Measurements from ENCODE around the gene MAP7. TPM values are rescaled to one million over a fixed set of nuclear protein-coding genes. Genes with fewer than 3 reads are reported as not detected.
"Not testable (repeated sequence)": the region's sequence is repeated elsewhere in the genome, so short reads cannot be mapped to it uniquely, and the experiment has no call there.

The MAP7 gene
- total and polyA plus RNA-seq, 2 of the 13 experiments (the other 11 are each of a cell fraction or from before 2014, with no cell fraction given): 0.04 TPM; not detected in 1

DNA sequence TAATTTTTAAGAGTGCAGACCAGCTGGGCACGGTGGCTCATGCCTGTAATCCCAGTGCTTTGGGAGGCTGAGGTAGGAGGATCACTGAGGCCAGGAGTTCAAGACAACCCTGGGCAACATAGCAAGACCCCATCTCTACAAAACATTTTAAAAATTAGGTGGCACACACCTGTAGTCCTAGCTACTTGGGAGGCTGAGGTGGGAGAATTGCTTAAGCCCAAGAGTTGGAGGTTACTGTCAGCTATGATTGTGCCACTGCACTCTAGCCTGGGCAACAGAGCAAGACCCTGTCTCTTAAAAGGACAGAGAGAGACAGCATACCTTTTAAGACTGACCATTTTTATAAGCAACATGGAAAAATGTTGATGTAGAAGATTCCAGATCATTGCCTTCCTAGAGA, 241.8 kb downstream of the MAP7 start:
- CTCF ChIA-PET (ENCODE audit: low intra/inter-chr PET ratio, low total read pairs); H3K36me3 ChIP-seq (replicated peaks in 1 of 2; ENCODE audit: control insufficient read depth in 1 of 2, insufficient read depth in 2 of 2, low read length in 2 of 2); DNase-seq (ENCODE audit: low spot score); H3K27me3 ChIP-seq (ENCODE audit: control insufficient read depth in 1 of 2, insufficient read depth in 2 of 2, low read length in 2 of 2); BruUV-seq (replicated peaks); FAIRE-seq; intact Hi-C loops (cut with micrococcal nuclease; ENCODE audit: unreplicated experiment); H3K4me3 ChIP-seq (replicated peaks in 1 of 3; ENCODE audit: insufficient read depth in 1 of 3, low read depth in 2 of 3, low read length in 3 of 3); ATAC-seq; H3K27ac ChIP-seq (ENCODE audit: extremely low read length, insufficient read depth, low read length); H3K9me3 ChIP-seq (ENCODE audit: low read length); H4K20me1 ChIP-seq (ENCODE audit: insufficient read depth, low read length); H2AFZ ChIP-seq (ENCODE audit: low read length); H3K4me2 ChIP-seq (ENCODE audit: low read depth, low read length); H3K9ac ChIP-seq (ENCODE audit: insufficient read depth, low read depth, low read length); H3K4me1 ChIP-seq (ENCODE audit: insufficient read depth, low read length); H3K79me2 ChIP-seq (ENCODE audit: insufficient read depth, low read length): not testable (repeated sequence)
- POLR2A ChIA-PET: interaction anchor here (1.7 kb wide), 1 partner anchor 19 kb away, joined by 4 read pairs; the partner anchor contains the start of gene BCLAF1
- 0% methylated on average over 1 of the region's 1 CpG for WGBS (ENCODE audit: low lambda C conversion rate)
- in situ Hi-C loops (cut with HindIII; ENCODE audit: extremely low pct_ligation_motif_present, low pct_unique_long_range_greater_than_20kb): loop anchor here (25.0 kb wide), 1 partner anchor 771 kb away; no protein-coding TSS in a partner anchor
- TF ChIP-seq ZNF121 (CRISPR knock-in tag; IDR thresholded peaks at IDR 0.05): 0 out of 2 replicates have a peak, but pooled peaks have one; percentile 17

DNA sequence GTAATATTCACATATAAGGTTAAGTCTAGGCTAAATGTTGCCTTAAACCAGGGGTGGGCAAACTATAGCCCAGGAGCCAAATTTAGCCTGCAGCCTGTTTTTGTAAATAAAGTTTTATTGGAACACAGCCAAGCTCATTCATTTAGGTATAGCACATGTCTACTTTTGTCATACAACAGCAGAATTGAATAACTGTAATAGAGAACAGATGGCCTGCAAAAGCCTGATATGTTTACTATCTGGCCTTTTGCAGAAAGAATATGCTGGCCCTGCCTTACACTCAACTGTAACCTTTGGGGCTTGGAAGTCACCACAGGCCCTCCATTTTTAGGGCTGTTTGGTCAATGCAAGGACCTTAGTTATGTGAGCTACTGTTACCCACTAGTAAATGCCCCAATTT, 242.9 kb downstream of the MAP7 start:
- Histone ChIP-seq H3K27ac (ENCODE audit: extremely low read length, insufficient read depth, low read length) (no peak overlapping the region), H3K9ac (ENCODE audit: insufficient read depth, low read depth, low read length) (no peak overlapping the region), H2AFZ (ENCODE audit: low read length) (no peak overlapping the region), H3K9me3 (ENCODE audit: low read length) (no peaks in the 10 kb centered on the region), H3K79me2 (ENCODE audit: insufficient read depth, low read length) (no peaks in the 10 kb centered on the region), H3K36me3 (replicated peaks in 1 of 2; ENCODE audit: control insufficient read depth in 1 of 2, insufficient read depth in 2 of 2, low read length in 2 of 2) (no peaks in the 10 kb centered on the region), H3K4me1 (ENCODE audit: insufficient read depth, low read length) (no peaks in the 10 kb centered on the region), H3K4me3 (replicated peaks in 1 of 3; ENCODE audit: insufficient read depth in 1 of 3, low read depth in 2 of 3, low read length in 3 of 3) (no peak overlapping the region), H4K20me1 (ENCODE audit: insufficient read depth, low read length) (no peaks in the 10 kb centered on the region), H3K27me3 (ENCODE audit: control insufficient read depth in 1 of 2, insufficient read depth in 2 of 2, low read length in 2 of 2) (peaks cover 0 to 4% of the 10 kb centered on the region in 2 experiments; a peak in 2 of 5 replicates), H3K4me2 (ENCODE audit: low read depth, low read length) (no peak overlapping the region)
- FAIRE-seq (no peak), ATAC-seq (no peak), DNase-seq (ENCODE audit: low spot score) (no peak)
- in situ Hi-C loops (cut with HindIII; ENCODE audit: extremely low pct_ligation_motif_present, low pct_unique_long_range_greater_than_20kb): loop anchor here (25.0 kb wide), 1 partner anchor 770 kb away; no protein-coding TSS in a partner anchor
- CTCF ChIA-PET (ENCODE audit: low intra/inter-chr PET ratio, low total read pairs): no interaction called here
- intact Hi-C loops (cut with micrococcal nuclease; ENCODE audit: unreplicated experiment): no loop called here
- POLR2A ChIA-PET: interaction anchor here (2.0 kb wide), 1 partner anchor 18 kb away, joined by 4 read pairs; the partner anchor contains the start of gene BCLAF1
- BruUV-seq (replicated peaks): no TSS peak
- TF ChIP-seq, protein P1, sequence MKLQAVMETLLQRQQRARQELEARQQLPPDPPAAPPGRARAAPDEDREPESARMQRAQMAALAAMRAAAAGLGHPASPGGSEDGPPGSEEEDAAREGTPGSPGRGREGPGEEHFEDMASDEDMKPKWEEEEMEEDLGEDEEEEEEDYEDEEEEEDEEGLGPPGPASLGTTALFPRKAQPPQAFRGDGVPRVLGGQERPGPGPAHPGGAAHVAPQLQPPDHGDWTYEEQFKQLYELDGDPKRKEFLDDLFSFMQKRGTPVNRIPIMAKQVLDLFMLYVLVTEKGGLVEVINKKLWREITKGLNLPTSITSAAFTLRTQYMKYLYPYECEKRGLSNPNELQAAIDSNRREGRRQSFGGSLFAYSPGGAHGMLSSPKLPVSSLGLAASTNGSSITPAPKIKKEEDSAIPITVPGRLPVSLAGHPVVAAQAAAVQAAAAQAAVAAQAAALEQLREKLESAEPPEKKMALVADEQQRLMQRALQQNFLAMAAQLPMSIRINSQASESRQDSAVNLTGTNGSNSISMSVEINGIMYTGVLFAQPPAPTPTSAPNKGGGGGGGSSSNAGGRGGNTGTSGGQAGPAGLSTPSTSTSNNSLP (IDR thresholded peaks at IDR 0.05; ENCODE audit: low read depth, low read length): no peak
- no peak for TF ChIP-seq SP140L (CRISPR knock-in tag; IDR thresholded peaks at IDR 0.05; ENCODE audit: borderline replicate concordance)
- no peak for TF ChIP-seq MBD4 (IDR thresholded peaks at IDR 0.05; ENCODE audit: borderline replicate concordance, low read length)
- no peak for TF ChIP-seq SMAD9 (CRISPR knock-in tag; IDR thresholded peaks at IDR 0.05)
- TF ChIP-seq, protein P2, sequence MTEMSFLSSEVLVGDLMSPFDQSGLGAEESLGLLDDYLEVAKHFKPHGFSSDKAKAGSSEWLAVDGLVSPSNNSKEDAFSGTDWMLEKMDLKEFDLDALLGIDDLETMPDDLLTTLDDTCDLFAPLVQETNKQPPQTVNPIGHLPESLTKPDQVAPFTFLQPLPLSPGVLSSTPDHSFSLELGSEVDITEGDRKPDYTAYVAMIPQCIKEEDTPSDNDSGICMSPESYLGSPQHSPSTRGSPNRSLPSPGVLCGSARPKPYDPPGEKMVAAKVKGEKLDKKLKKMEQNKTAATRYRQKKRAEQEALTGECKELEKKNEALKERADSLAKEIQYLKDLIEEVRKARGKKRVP (CRISPR knock-in tag; IDR thresholded peaks at IDR 0.05): no peak
- TF ChIP-seq MIER3 (CRISPR knock-in tag; IDR thresholded peaks at IDR 0.05; ENCODE audit: borderline replicate concordance): no peak
- TF ChIP-seq, protein P3, sequence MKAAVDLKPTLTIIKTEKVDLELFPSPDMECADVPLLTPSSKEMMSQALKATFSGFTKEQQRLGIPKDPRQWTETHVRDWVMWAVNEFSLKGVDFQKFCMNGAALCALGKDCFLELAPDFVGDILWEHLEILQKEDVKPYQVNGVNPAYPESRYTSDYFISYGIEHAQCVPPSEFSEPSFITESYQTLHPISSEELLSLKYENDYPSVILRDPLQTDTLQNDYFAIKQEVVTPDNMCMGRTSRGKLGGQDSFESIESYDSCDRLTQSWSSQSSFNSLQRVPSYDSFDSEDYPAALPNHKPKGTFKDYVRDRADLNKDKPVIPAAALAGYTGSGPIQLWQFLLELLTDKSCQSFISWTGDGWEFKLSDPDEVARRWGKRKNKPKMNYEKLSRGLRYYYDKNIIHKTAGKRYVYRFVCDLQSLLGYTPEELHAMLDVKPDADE (CRISPR knock-in tag; IDR thresholded peaks at IDR 0.05): no peak
- TF ChIP-seq ZNF766 (CRISPR knock-in tag; IDR thresholded peaks at IDR 0.05; ENCODE audit: borderline replicate concordance): no peak
- TF ChIP-seq ZNF660 (CRISPR knock-in tag; IDR thresholded peaks at IDR 0.05; ENCODE audit: borderline replicate concordance, low read depth): no peak
- TF ChIP-seq MATR3 (CRISPR knock-in tag; IDR thresholded peaks at IDR 0.05): no peak
- no peak for TF ChIP-seq KLF16 (CRISPR knock-in tag; IDR thresholded peaks at IDR 0.05)
- TF ChIP-seq, protein P4, sequence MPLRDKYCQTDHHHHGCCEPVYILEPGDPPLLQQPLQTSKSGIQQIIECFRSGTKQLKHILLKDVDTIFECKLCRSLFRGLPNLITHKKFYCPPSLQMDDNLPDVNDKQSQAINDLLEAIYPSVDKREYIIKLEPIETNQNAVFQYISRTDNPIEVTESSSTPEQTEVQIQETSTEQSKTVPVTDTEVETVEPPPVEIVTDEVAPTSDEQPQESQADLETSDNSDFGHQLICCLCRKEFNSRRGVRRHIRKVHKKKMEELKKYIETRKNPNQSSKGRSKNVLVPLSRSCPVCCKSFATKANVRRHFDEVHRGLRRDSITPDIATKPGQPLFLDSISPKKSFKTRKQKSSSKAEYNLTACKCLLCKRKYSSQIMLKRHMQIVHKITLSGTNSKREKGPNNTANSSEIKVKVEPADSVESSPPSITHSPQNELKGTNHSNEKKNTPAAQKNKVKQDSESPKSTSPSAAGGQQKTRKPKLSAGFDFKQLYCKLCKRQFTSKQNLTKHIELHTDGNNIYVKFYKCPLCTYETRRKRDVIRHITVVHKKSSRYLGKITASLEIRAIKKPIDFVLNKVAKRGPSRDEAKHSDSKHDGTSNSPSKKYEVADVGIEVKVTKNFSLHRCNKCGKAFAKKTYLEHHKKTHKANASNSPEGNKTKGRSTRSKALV (CRISPR knock-in tag; IDR thresholded peaks at IDR 0.05): no peak

Data from HepG2 (cell line).